ENCODE data around the gene PTPN1.

Gene PTPN1

DNA sequence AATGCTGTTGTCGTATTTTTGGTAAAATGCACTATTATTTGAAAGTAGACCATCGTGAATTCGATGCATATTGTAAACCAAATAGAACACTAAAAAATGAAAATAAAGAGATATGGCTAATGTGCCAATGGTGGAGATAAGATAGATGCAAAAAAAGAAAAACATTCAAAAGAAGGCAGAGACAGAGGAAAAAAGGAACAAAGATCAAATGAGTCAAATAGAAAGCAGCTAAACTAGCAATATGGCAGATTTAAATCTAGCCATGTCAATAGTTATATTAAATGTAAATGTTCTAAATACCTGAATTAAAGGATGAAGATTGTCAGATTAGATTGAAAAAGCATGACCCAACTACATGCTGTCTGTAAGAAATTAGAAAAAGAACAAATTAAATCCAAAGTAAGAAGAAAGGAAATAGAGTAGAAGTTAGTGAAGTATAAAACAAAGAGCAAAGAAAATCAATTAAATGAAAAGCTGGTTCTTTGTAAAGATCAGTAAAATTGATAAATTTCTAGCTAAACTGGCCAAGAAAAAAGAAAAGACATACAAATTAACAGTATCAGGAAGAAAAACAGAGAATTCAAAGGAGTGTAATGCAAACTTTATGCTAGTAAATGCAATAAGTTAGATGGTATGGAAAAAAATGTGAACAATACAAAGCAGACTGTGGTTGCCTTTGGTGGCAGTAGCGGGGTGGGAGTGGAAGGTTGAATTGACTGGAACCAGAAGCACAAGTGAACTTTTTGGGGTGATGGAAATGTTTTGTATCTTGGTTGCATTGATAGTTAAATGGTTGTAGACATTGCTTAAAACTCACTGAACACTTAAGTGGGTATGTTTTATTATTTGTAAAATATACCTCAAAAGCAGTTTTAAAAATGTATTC, 44.8 kb downstream of the PTPN1 start:
- H3K27ac ChIP-seq (ENCODE audit: extremely low read depth, low read depth, low read length), result no peak overlapping the region
- CTCF ChIA-PET, result interaction anchor here (0.7 kb wide), 1 partner anchor 40 kb away, joined by 3 read pairs; no protein-coding TSS in a partner anchor
- peaks cover 3% of the 10 kb centered on the region; the same call in 1 of the 2 replicates for H3K4me1 ChIP-seq (ENCODE audit: control insufficient read depth, insufficient read depth, low read length)
- H3K4me3 ChIP-seq (ENCODE audit: low read depth, low read length), result no peak overlapping the region
- no peaks in the 10 kb centered on the region for H3K36me3 ChIP-seq (ENCODE audit: control insufficient read depth in 2 of 2, insufficient read depth in 1 of 2, low read length in 2 of 2)
- no peaks in the 10 kb centered on the region for H3K9me3 ChIP-seq (ENCODE audit: control insufficient read depth, insufficient read depth, low read depth, low read length)
- no peak for TF ChIP-seq ZNF221 (tag by site-specific recombination; IDR thresholded peaks at IDR 0.05; ENCODE audit: borderline replicate concordance)
- TF ChIP-seq ZNF2 (tag by site-specific recombination; IDR thresholded peaks at IDR 0.05), result no peak
- no peak for TF ChIP-seq ZNF391 (tag by site-specific recombination; IDR thresholded peaks at IDR 0.05; ENCODE audit: borderline replicate concordance, low read depth)
- TF ChIP-seq, protein P1, sequence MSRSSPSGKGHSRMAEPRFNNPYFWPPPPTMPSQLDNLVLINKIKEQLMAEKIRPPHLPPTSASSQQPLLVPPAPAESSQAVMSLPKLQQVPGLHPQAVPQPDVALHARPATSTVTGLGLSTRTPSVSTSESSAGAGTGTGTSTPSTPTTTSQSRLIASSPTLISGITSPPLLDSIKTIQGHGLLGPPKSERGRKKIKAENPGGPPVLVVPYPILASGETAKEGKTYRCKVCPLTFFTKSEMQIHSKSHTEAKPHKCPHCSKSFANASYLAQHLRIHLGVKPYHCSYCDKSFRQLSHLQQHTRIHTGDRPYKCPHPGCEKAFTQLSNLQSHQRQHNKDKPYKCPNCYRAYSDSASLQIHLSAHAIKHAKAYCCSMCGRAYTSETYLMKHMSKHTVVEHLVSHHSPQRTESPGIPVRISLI (tag by site-specific recombination; IDR thresholded peaks at IDR 0.05), result no peak
- TF ChIP-seq ZNF664 (tag by site-specific recombination; IDR thresholded peaks at IDR 0.05), result no peak
- TF ChIP-seq ZNF202 (tag by site-specific recombination; IDR thresholded peaks at IDR 0.05; ENCODE audit: borderline replicate concordance), result no peak
- no peak for TF ChIP-seq ZNF10 (tag by site-specific recombination; IDR thresholded peaks at IDR 0.05)
- TF ChIP-seq, protein P2, sequence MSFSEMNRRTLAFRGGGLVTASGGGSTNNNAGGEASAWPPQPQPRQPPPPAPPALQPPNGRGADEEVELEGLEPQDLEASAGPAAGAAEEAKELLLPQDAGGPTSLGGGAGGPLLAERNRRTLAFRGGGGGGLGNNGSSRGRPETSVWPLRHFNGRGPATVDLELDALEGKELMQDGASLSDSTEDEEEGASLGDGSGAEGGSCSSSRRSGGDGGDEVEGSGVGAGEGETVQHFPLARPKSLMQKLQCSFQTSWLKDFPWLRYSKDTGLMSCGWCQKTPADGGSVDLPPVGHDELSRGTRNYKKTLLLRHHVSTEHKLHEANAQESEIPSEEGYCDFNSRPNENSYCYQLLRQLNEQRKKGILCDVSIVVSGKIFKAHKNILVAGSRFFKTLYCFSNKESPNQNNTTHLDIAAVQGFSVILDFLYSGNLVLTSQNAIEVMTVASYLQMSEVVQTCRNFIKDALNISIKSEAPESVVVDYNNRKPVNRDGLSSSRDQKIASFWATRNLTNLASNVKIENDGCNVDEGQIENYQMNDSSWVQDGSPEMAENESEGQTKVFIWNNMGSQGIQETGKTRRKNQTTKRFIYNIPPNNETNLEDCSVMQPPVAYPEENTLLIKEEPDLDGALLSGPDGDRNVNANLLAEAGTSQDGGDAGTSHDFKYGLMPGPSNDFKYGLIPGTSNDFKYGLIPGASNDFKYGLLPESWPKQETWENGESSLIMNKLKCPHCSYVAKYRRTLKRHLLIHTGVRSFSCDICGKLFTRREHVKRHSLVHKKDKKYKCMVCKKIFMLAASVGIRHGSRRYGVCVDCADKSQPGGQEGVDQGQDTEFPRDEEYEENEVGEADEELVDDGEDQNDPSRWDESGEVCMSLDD (tag by site-specific recombination; IDR thresholded peaks at IDR 0.05), result no peak
- POLR2A ChIA-PET, result no interaction called here

DNA sequence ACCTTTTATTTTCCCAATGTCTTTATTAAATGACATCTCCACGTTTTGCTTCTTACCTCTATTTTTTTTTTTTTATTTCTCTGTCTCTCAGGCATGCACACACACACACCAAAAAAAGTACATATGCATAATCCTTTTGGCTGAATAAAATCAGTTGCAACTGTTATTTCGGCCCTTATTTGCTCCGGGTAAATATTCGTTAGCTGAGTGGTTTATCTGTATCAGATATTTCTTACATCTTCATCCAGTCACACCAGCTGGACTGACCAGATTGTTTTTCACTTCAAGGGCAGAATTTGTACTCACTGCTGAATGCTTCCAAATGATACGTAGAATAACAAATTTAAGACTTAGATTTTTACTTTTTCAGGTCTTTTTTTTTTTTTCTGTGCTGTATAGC, 45.5 kb downstream of the PTPN1 start:
- H3K4me3 ChIP-seq (ENCODE audit: low read depth, low read length), result no peak overlapping the region
- H3K36me3 ChIP-seq (ENCODE audit: control insufficient read depth in 2 of 2, insufficient read depth in 1 of 2, low read length in 2 of 2), result no peaks in the 10 kb centered on the region
- ChIA-PET CTCF (interaction anchor here (0.5 kb wide), 1 partner anchor 163 kb away, joined by 3 read pairs; no protein-coding TSS in a partner anchor), POLR2A (no interaction called here)
- no peak overlapping the region for H3K27ac ChIP-seq (ENCODE audit: extremely low read depth, low read depth, low read length)
- peaks cover 3% of the 10 kb centered on the region; the same call in 1 of the 2 replicates for H3K4me1 ChIP-seq (ENCODE audit: control insufficient read depth, insufficient read depth, low read length)
- no peaks in the 10 kb centered on the region for H3K9me3 ChIP-seq (ENCODE audit: control insufficient read depth, insufficient read depth, low read depth, low read length)
- TF ChIP-seq, protein P3, sequence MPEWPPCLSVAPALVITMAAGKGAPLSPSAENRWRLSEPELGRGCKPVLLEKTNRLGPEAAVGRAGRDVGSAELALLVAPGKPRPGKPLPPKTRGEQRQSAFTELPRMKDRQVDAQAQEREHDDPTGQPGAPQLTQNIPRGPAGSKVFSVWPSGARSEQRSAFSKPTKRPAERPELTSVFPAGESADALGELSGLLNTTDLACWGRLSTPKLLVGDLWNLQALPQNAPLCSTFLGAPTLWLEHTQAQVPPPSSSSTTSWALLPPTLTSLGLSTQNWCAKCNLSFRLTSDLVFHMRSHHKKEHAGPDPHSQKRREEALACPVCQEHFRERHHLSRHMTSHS (tag by site-specific recombination; IDR thresholded peaks at IDR 0.05), result no peak
- no peak for TF ChIP-seq ZBTB21 (tag by site-specific recombination; IDR thresholded peaks at IDR 0.05)
- no peak for TF ChIP-seq ZNF248 (tag by site-specific recombination; IDR thresholded peaks at IDR 0.05)
- no peak for TF ChIP-seq HOXA7 (CRISPR knock-in tag; IDR thresholded peaks at IDR 0.05; ENCODE audit: borderline replicate concordance)
- TF ChIP-seq, protein P4, sequence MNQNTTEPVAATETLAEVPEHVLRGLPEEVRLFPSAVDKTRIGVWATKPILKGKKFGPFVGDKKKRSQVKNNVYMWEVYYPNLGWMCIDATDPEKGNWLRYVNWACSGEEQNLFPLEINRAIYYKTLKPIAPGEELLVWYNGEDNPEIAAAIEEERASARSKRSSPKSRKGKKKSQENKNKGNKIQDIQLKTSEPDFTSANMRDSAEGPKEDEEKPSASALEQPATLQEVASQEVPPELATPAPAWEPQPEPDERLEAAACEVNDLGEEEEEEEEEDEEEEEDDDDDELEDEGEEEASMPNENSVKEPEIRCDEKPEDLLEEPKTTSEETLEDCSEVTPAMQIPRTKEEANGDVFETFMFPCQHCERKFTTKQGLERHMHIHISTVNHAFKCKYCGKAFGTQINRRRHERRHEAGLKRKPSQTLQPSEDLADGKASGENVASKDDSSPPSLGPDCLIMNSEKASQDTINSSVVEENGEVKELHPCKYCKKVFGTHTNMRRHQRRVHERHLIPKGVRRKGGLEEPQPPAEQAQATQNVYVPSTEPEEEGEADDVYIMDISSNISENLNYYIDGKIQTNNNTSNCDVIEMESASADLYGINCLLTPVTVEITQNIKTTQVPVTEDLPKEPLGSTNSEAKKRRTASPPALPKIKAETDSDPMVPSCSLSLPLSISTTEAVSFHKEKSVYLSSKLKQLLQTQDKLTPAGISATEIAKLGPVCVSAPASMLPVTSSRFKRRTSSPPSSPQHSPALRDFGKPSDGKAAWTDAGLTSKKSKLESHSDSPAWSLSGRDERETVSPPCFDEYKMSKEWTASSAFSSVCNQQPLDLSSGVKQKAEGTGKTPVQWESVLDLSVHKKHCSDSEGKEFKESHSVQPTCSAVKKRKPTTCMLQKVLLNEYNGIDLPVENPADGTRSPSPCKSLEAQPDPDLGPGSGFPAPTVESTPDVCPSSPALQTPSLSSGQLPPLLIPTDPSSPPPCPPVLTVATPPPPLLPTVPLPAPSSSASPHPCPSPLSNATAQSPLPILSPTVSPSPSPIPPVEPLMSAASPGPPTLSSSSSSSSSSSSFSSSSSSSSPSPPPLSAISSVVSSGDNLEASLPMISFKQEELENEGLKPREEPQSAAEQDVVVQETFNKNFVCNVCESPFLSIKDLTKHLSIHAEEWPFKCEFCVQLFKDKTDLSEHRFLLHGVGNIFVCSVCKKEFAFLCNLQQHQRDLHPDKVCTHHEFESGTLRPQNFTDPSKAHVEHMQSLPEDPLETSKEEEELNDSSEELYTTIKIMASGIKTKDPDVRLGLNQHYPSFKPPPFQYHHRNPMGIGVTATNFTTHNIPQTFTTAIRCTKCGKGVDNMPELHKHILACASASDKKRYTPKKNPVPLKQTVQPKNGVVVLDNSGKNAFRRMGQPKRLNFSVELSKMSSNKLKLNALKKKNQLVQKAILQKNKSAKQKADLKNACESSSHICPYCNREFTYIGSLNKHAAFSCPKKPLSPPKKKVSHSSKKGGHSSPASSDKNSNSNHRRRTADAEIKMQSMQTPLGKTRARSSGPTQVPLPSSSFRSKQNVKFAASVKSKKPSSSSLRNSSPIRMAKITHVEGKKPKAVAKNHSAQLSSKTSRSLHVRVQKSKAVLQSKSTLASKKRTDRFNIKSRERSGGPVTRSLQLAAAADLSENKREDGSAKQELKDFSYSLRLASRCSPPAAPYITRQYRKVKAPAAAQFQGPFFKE (tag by site-specific recombination; IDR thresholded peaks at IDR 0.05; ENCODE audit: borderline replicate concordance), result no peak
- TF ChIP-seq ZNF501 (tag by site-specific recombination; IDR thresholded peaks at IDR 0.05), result no peak
- TF ChIP-seq, protein P5, sequence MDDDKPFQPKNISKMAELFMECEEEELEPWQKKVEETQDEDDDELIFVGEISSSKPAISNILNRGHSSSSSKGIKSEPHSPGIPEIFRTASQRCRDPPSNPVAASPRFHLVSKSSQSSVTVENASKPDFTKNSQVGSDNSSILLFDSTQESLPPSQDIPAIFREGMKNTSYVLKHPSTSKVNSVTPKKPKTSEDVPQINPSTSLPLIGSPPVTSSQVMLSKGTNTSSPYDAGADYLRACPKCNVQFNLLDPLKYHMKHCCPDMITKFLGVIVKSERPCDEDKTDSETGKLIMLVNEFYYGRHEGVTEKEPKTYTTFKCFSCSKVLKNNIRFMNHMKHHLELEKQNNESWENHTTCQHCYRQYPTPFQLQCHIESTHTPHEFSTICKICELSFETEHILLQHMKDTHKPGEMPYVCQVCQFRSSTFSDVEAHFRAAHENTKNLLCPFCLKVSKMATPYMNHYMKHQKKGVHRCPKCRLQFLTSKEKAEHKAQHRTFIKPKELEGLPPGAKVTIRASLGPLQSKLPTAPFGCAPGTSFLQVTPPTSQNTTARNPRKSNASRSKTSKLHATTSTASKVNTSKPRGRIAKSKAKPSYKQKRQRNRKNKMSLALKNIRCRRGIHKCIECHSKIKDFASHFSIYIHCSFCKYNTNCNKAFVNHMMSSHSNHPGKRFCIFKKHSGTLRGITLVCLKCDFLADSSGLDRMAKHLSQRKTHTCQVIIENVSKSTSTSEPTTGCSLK (tag by site-specific recombination; IDR thresholded peaks at IDR 0.05), result no peak
- no peak for TF ChIP-seq ZNF140 (tag by site-specific recombination; IDR thresholded peaks at IDR 0.05)
- no peak for TF ChIP-seq ZNF777 (tag by site-specific recombination; IDR thresholded peaks at IDR 0.05; ENCODE audit: borderline replicate concordance)
- TF ChIP-seq ZNF239 (tag by site-specific recombination; IDR thresholded peaks at IDR 0.05), result no peak
- TF ChIP-seq ZBTB1 (tag by site-specific recombination; IDR thresholded peaks at IDR 0.05), result no peak
- no peak for TF ChIP-seq ZNF350 (tag by site-specific recombination; IDR thresholded peaks at IDR 0.05)
